Suprapubic skin (tissue), 4 donors: Measurements from ENCODE around the gene GLRX2.

Source experiments
- CTCF ChIP-seq, 2 donors: fragments of 200-600 bp in 1 of 2; fragments of 450-650 bp in 1 of 2; sonication (generic) in 1 of 2; IDR thresholded peaks; one replicate each; pipeline ENCODE4 v1.5.1; 2016 to 2019; ENCODE audit warnings: antibody characterized with exemption in 2 of 2, mild to moderate bottlenecking in 1 of 2, moderate library complexity in 1 of 2
- POLR2A ChIP-seq, 2 donors: fragments of 450-650 bp; IDR thresholded peaks; one replicate each; pipeline ENCODE4 v1.6.1; 2017; ENCODE audit warnings: antibody characterized with exemption in 2 of 2, mild to moderate bottlenecking in 2 of 2, moderate library complexity in 2 of 2
- POLR2AphosphoS5 ChIP-seq, 3 donors: sonication (generic); formaldehyde crosslinking; IDR thresholded peaks; one replicate each; pipeline ENCODE4 v1.6.1; 2017; ENCODE audit warnings: antibody characterized with exemption in 3 of 3

GRCh38 chr1:193083365-193084088, 21.7 kb downstream of the GLRX2 start:
- no peak for TF ChIP-seq POLR2A (IDR thresholded peaks at IDR 0.05)
- no peak for TF ChIP-seq CTCF (IDR thresholded peaks at IDR 0.05)
- TF ChIP-seq POLR2AphosphoS5 (IDR thresholded peaks at IDR 0.05), result no peak
